Kidney capillary endothelial cell (primary cell): ENCODE results near the gene SMC5.
A peak's percentile ranks its signal among the peaks of the same experiment; 100 is the strongest.
"Not testable (repeated sequence)": the region's sequence is repeated elsewhere in the genome, so short reads cannot be mapped to it uniquely, and the experiment has no call there.

ENCODE experiments used
- DNase-seq: peaks from one replicate; pipeline ENCODE4 v3.0.0-alpha.2; 2018; ENCODE audit warnings: low spot score

SMC5 gene

DNA sequence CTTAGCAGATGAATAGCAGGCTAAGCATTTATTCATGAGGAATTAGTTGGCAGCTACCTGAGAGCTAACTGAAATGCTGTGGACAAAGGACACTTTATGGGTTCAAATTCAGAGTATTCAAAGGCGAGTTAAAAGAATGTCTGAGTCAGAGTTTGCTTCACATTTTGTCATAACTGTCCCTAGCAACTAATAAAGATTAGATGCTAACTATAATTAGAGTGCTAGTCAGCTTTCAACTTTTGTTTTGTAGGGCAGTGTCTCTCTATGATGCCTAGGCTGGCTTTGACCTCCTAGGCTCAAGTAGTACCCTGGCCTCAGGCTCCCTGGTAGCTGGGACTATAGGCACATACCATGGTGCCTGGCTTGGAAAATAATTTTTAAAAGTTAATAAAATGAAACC lies 4.6 kb downstream of the SMC5 start:
- peak; percentile 8 for DNase-seq

DNA sequence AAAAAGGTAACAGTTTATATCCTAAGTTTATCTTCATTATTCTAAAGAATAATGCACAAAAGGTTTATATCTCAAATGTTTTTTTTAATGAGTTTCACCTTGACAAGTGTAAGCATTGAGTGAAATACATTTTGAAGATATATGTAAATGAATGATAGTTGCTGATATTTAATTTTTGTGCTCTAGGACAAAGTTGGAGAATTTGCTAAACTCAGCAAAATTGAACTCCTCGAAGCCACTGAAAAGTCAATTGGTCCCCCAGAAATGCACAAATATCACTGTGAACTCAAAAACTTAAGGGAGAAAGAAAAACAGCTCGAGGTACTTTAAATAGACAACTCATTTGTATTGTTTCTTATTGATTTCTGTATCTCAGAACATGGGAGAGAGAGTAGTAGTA lies 19.5 kb downstream of the SMC5 start:
- no peak for DNase-seq

DNA sequence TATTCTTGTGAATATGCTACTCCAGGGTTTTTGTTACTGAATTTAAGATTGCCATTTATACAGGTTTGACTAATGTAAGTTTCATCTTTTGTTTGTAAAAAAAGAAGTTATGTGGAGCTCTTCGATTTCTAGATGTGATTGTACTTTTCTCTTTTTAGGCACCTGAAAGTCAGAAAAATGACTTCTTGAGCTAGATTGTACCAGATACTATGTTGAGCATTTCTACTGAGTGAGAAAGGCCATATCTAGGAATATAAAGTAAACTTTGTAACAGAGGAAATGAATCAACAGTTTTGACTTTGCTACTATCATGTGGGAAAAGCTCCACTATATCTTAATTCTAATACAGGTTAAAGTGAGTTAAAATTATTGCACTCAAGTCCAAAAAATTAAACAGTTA lies 25.1 kb downstream of the SMC5 start:
- DNase-seq: no peak

DNA sequence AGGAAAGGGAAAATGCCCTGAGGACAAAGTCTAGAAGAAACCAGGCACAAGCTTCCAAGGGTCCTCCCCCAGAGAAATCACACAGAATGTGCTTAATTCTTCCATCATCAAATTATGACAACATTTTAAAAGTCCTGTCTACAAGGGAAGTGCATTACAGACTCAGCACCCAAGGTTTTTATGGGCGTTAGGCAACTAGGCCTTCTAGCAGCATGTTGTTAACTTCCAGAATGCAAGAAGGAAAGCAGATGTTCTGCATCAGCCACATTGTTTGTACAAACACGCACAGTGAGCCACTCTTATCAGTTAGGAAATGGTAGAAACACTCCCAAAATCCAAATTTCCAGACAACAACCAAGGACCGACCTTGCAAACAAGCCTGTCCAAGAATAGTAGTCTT lies 26.5 kb downstream of the SMC5 start:
- DNase-seq: no peak

DNA sequence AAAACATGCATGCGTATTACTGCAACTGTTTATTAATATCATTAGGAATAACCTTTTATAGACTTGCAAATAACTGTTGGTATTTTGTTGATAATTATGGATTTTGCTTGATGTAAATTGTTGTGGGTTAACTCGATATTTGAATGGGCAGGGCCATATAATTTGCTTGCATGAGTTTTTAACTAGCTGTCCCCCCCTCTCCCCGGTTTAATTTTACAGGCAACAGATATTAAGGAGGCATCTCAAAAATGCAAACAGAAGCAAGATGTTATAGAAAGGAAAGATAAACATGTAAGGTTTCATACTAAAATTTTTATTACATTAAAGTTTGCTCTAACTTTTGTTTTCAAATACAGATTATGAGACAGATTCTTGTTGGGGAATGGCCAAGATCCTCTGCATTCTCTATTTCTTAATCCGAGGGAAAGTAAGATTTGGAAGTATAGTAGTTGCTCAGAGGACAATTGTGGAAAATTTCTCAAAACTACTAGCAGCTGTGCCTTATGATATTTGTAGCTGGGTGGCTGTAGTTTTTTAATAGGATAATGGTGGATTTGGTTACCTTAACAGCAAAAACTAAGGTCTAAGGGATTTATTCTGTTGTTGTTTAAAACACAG lies 27.3 kb downstream of the SMC5 start:
- DNase-seq: no peak

DNA sequence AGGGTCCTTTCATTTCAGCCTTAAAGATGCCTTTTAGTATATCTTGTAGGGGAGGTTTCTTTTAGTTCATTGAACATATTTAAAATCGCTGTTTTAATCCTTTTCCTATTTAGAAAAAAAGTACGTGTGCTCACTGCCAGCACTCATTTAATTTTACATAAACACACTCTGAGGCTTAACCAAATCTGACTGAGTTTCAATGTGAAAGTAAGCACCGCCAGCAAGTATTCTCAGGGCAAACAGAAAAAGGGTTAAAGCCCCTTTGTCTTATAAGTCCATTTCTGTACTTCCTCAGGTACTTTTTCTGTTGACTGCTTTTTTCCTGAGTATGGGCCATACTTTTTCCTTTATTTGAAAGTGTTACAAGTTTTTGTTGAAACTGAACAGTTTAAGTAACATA lies 31.8 kb downstream of the SMC5 start:
- DNase-seq: no peak

DNA sequence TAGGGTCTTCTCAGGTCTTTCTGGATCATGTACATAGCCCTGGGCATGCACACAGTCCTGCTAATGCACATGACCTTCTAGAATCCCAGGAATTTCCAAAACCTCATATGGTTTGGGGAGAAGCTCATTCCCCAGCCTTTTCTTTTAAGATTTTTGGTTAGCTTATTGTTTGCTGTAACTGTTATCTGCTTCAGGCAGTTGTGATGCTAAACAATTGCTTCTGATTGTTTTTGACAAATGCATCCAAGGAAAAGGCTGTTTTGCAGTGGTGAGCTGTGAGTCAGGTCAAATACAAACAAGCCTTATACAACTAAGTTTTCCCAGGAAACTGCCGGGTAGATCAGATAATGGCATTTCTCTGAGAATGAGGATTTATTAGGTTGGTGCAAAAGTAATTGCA lies 32.7 kb downstream of the SMC5 start:
- no peak for DNase-seq

DNA sequence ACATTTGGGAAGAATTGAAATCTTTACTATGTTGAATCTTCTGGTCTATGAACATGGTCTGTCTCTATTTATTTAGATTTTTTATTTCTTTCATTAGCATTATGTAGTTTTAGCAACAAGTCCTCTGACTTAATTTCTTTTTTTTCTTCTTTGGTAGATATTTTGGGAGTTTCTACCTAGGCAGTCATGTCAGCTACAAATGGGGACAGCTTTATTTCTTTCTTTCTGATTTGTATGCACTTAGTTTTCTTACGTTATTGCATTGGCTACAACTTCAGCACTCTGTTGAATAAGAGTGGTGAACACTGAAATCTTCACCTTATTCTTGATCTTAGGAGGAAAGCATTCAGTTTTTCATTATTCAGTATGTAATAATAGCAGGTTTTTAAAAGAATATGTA lies 33.5 kb downstream of the SMC5 start:
- no peak for DNase-seq

DNA sequence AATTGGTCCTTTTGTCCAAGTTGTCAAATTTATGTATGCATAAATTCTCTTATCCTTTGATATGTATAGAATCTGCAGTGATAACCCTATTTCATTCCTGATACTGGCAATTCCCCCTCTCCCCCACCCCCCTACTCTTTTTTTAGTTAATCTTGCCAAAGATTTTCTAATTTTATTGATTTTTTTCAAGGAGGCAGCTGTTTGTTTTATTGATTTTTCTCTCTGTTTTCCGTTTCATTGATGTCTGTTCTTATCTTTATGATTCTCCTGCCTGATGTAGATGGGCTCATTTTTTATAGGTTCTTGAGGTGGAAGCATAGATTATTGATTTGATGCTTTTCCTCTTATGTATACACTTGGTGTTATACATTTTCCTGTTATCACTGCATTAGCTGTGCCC lies 34.4 kb downstream of the SMC5 start:
- DNase-seq: no peak

DNA sequence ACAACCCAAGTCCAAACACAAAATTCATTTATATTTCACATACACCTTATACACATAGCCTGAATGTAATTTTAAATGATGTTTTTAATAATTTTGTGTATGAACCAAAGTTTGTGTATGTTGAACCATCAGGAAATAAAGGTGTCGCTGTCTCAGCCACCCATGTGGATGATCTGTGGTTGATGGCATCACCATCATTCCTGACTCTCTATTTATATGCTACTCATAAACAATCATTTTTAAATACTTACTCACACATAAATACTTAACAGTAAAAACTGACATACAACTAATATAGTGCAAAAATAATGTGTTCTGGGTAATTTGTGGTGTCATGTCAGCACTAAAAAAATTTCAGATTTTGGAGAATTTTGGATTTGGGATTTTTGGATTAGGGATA lies 38.4 kb downstream of the SMC5 start:
- DNase-seq: no peak

DNA sequence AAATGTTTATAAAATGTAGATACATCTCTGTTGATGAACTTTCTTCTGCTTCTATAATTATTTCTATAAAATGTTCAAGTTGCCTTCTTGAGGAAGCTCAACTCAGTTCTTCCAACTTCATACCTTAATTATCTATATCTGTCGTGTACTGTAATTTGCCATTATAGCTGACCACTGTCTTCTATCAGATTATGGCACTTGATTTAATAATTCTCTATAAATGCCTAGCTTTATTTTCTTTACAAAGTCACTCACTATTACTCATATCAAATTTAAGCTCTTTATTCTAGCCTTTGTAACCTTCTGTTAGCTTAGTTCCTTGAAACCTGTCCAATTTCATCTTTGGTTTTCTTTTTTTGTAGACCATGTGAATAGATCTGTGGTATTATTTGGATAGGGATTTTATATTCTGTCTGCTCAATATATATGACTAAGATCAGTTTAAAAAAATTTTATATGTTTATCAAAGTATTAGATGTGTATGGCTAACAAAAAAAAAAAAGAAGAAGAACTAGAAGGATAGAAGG lies 39.5 kb downstream of the SMC5 start:
- no peak for DNase-seq

DNA sequence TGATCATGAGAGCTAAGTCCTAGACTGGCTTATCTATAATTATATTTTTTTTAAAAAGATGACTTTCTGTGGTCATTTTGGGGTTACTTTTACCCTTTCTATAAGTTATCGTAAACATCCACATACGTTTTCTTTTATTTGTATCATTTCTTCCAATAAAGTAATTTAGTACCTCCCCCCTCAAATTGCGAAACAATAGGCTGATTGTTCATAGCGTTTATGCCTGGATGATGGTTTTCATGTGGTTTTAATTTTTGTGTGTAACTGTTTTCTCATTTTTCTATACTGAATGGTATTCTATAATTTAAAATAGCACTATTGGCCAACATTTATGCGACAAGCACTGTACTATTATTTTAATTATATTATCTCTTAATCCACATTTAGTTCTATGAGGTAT lies 44.5 kb downstream of the SMC5 start:
- no peak for DNase-seq

DNA sequence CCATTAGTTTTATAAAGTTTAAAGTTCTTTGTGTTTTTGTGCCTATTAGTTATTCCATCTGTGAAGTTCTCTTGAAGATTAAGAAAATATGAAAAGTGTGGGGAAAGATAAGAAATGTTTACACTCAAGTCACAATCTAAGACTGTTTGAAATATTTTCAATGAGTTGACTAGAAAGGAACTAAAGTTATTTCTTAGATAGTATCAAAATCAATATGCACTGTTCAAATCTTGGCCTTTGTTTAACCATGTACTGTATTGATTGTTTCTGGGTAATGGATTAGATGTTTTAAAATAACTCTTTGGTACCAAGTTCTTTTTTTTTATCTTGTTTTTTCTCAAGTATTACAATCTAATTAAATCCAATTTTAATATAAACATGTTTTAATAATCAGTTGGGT lies 46.0 kb downstream of the SMC5 start:
- DNase-seq: no peak

DNA sequence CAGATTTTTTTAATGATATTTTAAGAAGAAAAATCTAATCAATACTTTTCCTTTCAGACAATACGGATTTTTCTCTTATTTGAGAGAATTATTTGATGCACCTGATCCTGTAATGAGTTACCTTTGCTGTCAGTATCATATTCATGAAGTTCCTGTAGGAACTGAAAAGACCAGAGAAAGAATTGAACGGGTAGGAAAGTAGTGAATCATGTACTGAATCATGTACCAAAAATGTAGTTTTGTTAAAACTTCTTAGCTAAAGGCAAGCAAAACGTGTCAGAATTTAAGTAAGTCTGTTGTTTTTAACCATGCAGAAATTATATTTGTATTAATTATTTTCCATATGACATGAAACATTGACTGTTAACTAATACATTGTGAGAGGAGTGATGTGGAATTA lies 56.6 kb downstream of the SMC5 start:
- DNase-seq: no peak

DNA sequence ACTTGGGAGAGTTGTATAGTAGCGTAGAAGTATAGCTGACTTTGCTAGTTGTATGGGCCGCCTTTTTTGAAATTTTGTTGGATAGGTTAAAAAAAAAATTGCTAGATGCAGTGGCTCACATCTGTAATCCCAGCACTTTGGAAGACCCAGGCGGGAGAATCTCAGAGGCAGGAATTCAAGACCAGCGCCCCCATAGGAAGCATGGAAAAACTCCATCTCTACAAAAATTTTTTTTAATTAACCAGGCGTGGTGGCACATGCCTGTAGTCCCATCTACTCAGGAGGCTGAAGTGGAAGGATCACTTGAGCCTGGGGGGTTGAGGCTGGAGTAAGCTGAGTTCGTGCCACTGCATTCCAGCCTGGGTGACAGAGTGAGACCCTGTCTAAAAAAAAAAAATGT lies 59.2 kb downstream of the SMC5 start:
- no peak for DNase-seq

DNA sequence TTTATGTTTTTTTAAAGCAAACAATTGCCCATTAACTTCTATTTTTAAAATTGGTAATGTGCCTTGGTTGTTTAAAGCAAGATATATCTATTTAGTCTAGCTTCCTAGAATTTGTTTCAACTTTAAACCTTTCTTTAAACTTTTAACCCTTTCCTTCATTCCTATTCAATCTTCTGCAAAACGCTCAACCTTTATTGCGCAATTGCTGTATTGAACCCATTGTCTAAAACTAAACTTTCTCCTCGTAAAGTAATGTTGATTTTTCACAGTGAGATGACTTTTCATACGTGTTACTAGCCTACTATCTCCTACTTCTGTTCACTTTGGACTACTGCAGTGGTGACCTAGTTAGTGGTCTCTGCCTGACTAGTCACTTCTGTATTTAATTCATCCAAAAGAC lies 63.3 kb downstream of the SMC5 start:
- no peak for DNase-seq

DNA sequence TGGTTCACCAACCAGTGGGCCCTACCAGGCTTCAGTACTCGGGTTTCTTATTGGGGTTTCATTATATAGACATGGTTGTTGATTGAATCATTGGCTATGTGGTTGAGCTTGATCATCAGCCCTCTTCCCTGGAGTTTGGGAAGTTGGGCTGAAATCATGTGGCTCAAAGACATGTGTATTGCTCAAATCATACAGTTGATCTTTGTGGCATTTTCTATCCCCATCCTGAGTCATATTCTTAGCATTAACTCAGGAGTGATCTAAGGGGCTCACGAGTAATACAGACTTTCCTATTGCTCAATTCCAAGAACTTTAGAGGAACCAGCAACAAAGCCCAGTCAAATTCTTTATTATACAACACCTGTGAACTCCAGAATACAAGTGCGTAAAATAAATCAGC lies 66.2 kb downstream of the SMC5 start:
- DNase-seq: no peak

DNA sequence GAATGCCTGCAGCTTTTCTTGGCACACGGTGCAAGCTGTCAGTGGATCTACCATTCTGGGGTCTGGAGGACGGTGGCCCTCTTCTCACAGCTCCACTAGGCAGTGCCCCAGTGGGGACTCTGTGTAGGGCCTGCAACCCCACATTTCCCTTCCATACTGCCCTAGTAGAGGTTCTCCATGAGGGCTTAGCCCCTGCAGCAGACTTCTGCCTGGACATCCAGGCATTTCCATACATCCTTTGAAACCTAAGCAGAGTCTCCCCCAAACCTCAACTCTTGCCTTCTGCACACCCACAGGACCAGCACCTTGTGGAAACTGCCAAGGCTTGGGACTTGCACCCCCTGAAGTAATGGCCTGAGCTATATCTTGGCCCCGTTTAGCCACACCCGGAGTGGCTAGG lies 69.8 kb downstream of the SMC5 start:
- not testable (repeated sequence) for DNase-seq

DNA sequence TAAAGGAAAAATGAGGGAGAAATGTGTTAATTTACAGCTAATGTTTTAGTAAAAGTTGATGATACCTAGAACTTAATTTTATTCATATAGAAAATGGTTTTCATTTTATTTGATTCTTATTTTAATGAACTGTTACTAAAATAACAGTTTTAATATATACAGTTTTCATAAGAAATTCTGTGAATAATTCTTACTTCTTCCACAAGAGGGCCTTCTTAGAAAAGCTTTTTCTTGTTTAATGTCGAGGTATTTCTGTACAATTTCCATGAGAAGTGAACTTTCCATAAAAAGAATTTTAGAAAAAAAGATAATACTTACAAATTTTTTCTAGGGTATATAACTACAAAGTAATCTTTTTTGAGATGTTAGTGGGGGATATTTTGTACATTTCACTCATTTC lies 81.8 kb downstream of the SMC5 start:
- DNase-seq: peak; percentile 40

DNA sequence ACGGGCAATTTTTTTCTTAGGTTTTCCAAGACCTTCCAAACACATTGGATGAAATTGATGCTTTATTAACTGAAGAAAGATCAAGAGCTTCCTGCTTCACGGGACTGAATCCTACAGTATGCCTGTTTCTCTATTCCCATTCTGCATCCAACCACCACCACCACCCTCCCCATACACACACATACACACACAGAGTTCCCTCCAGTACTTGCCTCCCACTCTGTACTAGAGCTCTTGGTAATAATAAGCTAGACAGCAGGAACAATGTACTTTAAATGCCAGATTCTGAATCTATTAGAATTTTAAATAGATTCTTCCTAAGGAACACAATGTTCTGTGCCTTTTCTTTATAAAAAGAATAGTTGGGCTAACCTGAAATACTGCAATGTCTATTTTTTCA lies 88.3 kb downstream of the SMC5 start:
- DNase-seq: no peak

DNA sequence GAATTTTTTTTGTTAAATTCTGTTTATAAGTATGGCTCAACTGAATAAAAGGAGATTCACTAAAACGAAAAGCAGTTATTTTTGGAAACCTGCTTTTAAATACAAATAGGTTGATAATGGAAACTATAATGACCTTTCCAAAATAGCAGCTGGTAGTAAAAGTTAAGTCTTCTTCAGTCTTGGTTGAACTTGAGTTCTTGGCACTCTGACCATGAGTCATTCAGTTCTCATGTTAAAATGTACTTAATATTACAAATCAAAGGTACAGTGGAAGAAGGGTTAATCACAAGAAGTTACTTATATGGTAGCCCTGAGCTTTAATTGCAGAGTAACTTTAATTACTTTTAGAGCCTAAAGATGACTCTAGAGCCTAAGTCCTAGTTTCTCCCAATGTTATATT lies 93.6 kb downstream of the SMC5 start:
- DNase-seq: no peak

DNA sequence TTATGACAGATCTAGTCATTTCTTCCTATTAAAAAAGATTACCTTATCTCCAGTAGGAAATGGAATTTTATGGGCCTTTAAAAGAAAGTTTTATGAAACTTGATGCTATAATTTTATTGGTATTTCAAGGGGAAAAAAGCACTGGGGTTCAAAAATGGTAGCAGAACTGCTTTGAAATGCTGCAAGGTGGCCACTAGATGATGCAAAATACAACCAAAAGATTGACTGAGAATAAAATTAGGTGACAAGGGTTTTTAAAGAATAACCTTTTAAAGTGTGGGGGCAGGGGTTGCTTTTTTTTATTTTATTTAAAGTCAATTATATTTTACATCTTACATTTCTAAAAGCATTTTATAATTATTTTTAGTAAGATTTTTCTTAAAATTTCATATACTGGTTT lies 94.0 kb downstream of the SMC5 start:
- DNase-seq: no peak

DNA sequence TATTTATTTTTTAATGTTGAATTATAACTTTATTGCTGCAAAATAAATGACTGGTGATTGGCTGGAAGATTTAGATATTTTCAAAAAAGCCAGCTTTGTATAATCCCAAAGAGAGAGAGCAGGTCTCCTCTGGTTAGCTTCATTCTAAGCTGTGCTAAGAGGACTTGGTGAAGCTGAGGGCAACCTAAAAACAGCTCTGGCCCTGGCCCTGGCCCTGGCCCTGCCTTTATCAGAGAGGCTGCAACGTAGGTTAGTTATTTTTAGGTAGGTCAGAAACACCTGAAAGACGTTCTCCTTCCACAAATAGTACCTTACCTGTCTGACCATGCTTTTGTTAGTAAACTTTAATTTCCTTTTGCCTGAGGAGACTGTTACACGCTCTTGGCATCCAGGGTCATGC lies 97.0 kb downstream of the SMC5 start:
- DNase-seq: no peak

DNA sequence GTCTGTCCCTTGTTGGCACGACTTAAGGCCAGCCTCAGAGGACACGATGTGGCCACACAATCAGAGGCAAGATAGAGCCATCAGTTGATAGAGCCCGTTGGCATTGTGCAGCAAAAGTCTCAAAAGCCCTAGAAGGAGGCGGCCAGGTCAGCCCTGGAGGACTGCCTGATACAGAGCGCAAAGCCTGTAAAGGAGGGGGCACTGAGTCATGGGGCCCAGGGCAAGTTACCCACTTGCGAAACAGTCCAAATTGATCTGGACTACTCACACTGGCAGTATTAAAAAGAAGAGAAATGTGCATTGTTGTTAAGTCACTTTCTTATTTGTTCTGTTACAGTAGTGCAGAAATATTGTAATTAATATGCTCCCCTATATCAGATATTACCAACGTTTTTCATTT lies 104.2 kb downstream of the SMC5 start:
- no peak for DNase-seq

DNA sequence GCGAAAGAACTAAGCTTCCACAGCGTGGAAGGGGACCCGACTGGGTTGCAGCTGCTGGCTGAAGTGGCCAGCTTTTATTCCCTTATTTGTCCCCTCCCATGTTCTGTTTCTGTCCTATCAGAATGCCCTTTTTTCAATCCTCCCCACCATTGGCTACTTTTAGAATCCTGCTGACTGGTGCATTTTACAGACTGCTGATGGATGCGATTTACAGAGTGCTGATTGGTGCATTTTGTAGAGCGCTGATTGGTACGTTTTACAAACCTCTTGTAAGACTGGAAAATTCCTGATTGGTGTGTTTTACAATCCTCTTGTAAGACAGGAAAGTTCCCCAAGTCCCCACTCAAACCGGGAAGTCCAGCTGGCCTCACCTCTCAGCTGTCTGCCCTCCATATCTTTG lies 105.0 kb downstream of the SMC5 start:
- no peak for DNase-seq
